22Rv1 (cell line): ENCODE data around the gene ATPAF1.

ENCODE experiments used
- H3K27ac ChIP-seq: fragments of 450-650 bp; 2 replicates; pipeline ENCODE4 v1.5.1; 2017
- ZFX ChIP-seq: fragments of 450-650 bp; IDR thresholded peaks from 2 replicates; pipeline ENCODE4 v1.6.1; 2017; ENCODE audit warnings: antibody characterized with exemption, borderline replicate concordance
- TF ChIP-seq, protein P1 (sequence below): fragments of 450-650 bp; IDR thresholded peaks from 2 replicates; pipeline ENCODE4 v1.5.1; 2017; ENCODE audit warnings: mild to moderate bottlenecking

ATPAF1 gene

DNA sequence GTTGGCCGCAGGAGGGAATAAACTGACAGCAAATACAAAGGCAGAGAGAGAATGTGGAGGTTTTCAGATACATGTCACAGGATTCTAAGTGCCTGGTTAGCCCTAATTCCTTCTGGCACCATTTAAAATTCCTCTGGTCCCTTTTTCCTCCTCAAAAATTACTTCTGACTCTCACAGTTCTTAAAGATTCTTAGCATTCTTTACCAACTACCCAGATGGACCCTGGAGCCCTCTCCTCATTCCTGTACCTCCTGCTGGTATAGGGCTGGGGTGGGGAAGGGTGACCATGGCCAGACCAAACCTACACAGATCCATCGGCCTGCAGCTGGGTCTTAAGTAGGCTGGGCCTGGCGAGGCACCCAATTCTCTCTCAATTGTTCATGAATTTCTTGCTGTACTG lies 71.3 kb downstream of the ATPAF1 start:
- no peak overlapping the region for H3K27ac ChIP-seq
- TF ChIP-seq, protein P1, sequence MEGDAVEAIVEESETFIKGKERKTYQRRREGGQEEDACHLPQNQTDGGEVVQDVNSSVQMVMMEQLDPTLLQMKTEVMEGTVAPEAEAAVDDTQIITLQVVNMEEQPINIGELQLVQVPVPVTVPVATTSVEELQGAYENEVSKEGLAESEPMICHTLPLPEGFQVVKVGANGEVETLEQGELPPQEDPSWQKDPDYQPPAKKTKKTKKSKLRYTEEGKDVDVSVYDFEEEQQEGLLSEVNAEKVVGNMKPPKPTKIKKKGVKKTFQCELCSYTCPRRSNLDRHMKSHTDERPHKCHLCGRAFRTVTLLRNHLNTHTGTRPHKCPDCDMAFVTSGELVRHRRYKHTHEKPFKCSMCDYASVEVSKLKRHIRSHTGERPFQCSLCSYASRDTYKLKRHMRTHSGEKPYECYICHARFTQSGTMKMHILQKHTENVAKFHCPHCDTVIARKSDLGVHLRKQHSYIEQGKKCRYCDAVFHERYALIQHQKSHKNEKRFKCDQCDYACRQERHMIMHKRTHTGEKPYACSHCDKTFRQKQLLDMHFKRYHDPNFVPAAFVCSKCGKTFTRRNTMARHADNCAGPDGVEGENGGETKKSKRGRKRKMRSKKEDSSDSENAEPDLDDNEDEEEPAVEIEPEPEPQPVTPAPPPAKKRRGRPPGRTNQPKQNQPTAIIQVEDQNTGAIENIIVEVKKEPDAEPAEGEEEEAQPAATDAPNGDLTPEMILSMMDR, result no peak
- no peak for TF ChIP-seq ZFX

DNA sequence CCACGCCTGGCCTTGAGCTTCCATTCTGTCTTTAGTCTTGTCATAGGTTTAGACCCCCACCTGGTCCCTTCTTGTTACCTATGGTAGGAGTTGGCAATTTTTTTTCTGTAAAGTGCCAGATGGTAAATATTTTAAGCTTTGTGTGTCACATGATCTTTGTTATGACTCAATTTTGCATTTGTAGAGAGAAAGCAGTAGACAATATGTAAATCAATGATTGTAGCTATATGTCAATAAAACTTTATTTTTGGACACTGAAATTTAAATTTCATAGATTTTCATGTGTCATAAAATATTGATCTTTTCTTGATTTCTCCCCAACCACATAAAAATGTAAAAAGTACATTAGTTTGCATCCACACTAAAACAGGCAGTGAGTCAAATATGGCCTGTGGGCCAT lies 72.1 kb downstream of the ATPAF1 start:
- no peak overlapping the region for H3K27ac ChIP-seq
- no peak for TF ChIP-seq ZFX
- TF ChIP-seq, protein P1, result no peak

DNA sequence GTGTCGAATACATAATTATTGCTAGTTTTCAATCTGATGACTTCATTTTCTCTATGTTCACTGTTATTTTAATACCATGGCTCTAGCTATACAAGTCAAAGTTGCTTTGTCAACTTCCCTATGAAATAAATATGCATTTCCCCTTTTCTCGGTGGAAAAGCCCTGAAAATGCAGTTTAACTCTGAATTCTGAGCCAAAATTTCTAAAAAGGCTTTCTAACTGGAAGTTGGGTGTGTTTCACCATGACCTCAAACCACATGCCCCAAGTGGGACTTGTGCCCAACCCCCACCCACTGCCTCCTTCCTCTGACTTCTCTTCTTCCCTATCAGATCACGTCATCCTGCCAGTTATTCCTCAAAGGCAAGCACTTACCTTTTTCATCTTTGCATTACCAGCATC lies 73.0 kb downstream of the ATPAF1 start:
- no peak overlapping the region for H3K27ac ChIP-seq

DNA sequence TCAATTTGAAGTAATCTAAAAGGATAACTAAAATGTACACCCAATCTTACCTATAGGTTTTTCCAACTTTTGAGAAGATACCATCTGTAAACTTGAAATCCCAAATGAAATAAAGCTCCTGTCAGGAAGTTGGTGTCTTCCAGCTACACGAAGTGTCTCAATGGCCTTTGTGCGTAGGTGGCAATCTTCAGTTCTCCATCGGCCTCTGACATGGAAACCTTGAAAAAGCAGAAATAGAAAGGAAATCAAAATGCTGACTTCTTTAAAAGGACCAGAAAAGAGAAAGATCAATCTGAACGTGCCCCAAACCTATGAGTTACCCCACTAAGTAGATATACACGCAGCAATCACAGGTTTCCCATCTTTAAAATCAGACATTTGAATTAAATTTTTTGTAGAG lies 74.1 kb downstream of the ATPAF1 start:
- TF ChIP-seq, protein P1, result no peak
- TF ChIP-seq ZFX, result no peak
- H3K27ac ChIP-seq, result no peak overlapping the region

More for the DNA sequence above, 73.0 kb downstream of the ATPAF1 start:
- TF ChIP-seq, protein P1, result no peak
- no peak for TF ChIP-seq ZFX

DNA sequence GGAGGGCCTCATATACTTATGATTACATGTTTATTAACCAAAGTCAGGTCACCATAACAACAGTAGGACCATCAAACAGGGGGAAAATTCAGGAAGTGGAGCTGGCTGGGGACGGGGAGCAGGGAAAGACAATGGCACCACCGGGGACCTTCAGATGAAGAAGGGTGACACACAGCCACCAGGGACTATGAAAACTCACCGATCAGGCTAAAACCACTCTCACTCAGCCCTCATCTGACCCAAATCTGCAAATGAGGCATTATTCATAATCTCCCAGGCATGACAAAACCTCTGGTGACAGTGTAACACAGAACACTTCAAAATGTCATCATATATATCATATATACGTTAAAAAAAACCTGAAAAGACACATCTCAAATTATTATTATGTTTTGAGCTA lies 75.3 kb downstream of the ATPAF1 start:
- TF ChIP-seq, protein P1, result no peak
- TF ChIP-seq ZFX, result no peak

DNA sequence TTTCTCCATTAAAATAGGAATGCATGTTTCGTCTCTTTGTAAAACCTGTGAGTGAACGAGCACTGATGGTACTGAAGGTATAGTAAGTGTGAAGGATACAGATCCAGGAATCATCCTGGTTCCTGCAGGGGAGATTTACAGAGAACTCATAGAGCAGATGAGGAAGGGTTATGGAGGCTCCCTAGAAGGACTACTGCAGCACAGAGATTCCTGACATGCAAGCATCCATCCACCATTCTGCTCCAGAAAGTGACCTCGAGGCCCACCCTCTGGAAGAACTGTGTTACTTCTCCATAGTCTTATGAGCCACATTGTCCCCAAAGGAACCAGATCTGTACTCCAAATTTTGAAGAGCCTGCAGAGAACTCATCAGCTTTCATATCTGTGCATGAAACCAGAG lies 78.6 kb downstream of the ATPAF1 start:
- no peak for TF ChIP-seq ZFX
- TF ChIP-seq, protein P1, result no peak
- no peak overlapping the region for H3K27ac ChIP-seq

More for the DNA sequence above, 75.3 kb downstream of the ATPAF1 start:
- no peak overlapping the region for H3K27ac ChIP-seq

DNA sequence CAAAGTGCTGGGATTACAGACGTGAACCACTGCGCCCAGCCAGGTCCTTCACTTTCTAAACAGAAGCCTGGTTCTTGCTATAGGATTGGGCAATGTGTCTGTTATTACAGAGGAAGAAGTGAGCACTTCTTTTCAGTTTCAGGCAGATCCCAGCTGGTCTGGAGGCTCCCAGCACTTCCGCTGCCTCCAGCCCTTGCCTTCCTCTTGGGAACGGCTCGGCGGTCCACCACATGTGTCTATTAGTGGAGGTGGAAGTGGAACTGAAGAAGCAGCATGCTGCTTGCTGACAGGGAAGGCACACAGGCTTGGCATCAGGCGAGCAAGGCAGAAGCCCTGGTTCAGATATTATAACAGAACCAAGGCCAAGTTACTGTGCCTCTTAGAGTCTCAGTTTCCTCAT lies 81.1 kb downstream of the ATPAF1 start:
- TF ChIP-seq, protein P1, result no peak
- no peak for TF ChIP-seq ZFX
- H3K27ac ChIP-seq, result no peak overlapping the region
